HepG2 (cell line): ENCODE results near the gene TDRD10. TPM values are rescaled to one million over a fixed set of nuclear protein-coding genes. Genes with fewer than 3 reads are reported as not detected.
A peak's percentile ranks its signal among the peaks of the same experiment; 100 is the strongest.

Experiments
- CSRNP1 ChIP-seq: sonication (generic); formaldehyde crosslinking; IDR thresholded peaks from 2 replicates; pipeline ENCODE4 v1.8.1; 2023; ENCODE audit warnings: mild to moderate bottlenecking, missing genetic modification reagents
- KAT7 ChIP-seq: IDR thresholded peaks from 2 replicates; pipeline ENCODE4 v1.6.1; 2018; ENCODE audit warnings: borderline replicate concordance, missing compliant biosample characterization
- MED1 ChIP-seq: sonication (generic); formaldehyde crosslinking; IDR thresholded peaks from 2 replicates; pipeline ENCODE4 v1.4.0; 2020; ENCODE audit warnings: missing genetic modification reagents
- MIER2 ChIP-seq: IDR thresholded peaks from 2 replicates; pipeline ENCODE4 v1.6.1; 2016; ENCODE audit warnings: missing biosample characterization, missing genetic modification reagents
- PAWR ChIP-seq: sonication (generic); formaldehyde crosslinking; IDR thresholded peaks from 2 replicates; pipeline ENCODE4 v1.4.0; 2020; ENCODE audit warnings: missing genetic modification reagents, mild to moderate bottlenecking, borderline replicate concordance
- PRMT3 ChIP-seq: sonication (generic); formaldehyde crosslinking; IDR thresholded peaks from 2 replicates; pipeline ENCODE4 v1.8.1; 2022; ENCODE audit warnings: low read depth, mild to moderate bottlenecking, moderate library complexity, missing genetic modification reagents, borderline replicate concordance
- THAP9 ChIP-seq: sonication (generic); formaldehyde crosslinking; IDR thresholded peaks from 2 replicates; pipeline ENCODE4; 2020; ENCODE audit warnings: missing genetic modification reagents, mild to moderate bottlenecking, borderline replicate concordance
- ZNF333 ChIP-seq: sonication (generic); formaldehyde crosslinking; IDR thresholded peaks from 2 replicates; pipeline ENCODE4 v1.4.0; 2020; ENCODE audit warnings: mild to moderate bottlenecking, missing genetic modification reagents, borderline replicate concordance
- polyA plus RNA-seq, 8 experiments: library from polyadenylated mRNA; depleted of rRNA in 3 of 8; stranded (reverse) in 7 of 8; unstranded in 1 of 8; fragments of >200 nt; fragmentation: Illumina TruSeq in 4 of 8; extraction: Trizol in 4 of 8; gene quantifications; 2 replicates each; pipeline versions ENCODE4 v1.2.1 to v1.2.3, GENCODE V29; 2011 to 2016; ENCODE audit warnings: low read depth in 4 of 8, missing spikeins in 1 of 8, mixed read lengths in 1 of 8; ENCODE audit not compliant: insufficient read depth in 1 of 8
- total RNA-seq, 5 experiments: library from RNA; depleted of rRNA; stranded (reverse); fragments of >200 nt; fragmentation: Illumina TruSeq; extraction: Trizol; gene quantifications; 2 replicates each; pipeline ENCODE4 v1.2.3, GENCODE V29; 2016; ENCODE audit warnings: low read depth in 1 of 5
- TF ChIP-seq, protein P1 (sequence below): sonication (generic); formaldehyde crosslinking; IDR thresholded peaks from 2 replicates; pipeline ENCODE4 v1.4.0; 2020; ENCODE audit warnings: mild to moderate bottlenecking, missing genetic modification reagents
- TF ChIP-seq, protein P2 (sequence below): sonication (generic); formaldehyde crosslinking; IDR thresholded peaks from 2 replicates; pipeline ENCODE4 v1.4.0; 2020; ENCODE audit warnings: mild to moderate bottlenecking, missing genetic modification reagents
- TF ChIP-seq, protein P3 (sequence below): sonication (generic); formaldehyde crosslinking; IDR thresholded peaks from 2 replicates; pipeline ENCODE4 v1.4.0; 2020; ENCODE audit warnings: missing genetic modification reagents

TDRD10 gene
- total and polyA plus RNA-seq, 2 of the 13 experiments (the other 11 are each of a cell fraction or from before 2014, with no cell fraction given): not detected

DNA sequence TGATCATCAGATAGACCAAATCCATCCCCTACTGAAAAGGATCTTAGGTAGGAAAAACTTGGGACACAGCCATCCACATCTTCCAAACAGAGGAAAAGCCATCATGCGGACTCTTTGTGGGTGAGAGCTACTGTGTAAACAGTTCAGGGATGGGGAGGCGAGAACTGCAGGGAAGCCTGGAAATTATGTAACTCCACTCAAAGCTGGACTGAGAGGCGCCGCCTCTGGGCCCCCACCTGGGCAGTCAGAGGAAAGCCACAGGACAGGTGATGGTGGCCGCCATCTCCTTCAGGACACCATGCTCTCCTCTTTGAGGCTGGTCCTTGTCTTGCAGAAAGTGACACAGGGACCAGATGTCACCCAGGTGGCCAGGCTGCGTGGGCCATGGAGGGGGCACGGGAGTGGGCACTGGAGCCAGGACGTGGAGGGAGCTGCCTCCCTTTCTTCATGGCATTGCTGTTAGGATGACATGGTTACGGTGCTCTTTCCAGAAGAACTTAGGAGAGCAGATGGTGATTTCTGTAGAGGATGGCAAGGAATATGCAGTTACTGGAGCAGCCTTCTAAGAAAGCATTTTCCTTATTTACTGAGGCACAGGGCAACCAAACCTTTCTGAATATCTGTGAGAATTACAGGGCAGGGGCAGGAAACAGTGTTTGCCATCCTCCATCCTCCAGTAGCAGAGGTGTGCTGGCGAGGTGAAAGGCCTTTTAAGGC is 32.0 kb upstream of the TDRD10 start (continued):
- TF ChIP-seq MED1 (CRISPR knock-in tag) (peak; percentile 31; the same call in 1 of the 2 replicates), ZNF333 (CRISPR knock-in tag) (no peak), MIER2 (CRISPR knock-in tag) (no peak), PRMT3 (CRISPR knock-in tag) (no peak), PAWR (no peak), KAT7 (CRISPR knock-in tag) (no peak), CSRNP1 (CRISPR knock-in tag) (no peak), THAP9 (CRISPR knock-in tag) (0 out of 2 replicates have a peak, but pooled peaks have one; percentile 27)
- TF ChIP-seq, protein P1, sequence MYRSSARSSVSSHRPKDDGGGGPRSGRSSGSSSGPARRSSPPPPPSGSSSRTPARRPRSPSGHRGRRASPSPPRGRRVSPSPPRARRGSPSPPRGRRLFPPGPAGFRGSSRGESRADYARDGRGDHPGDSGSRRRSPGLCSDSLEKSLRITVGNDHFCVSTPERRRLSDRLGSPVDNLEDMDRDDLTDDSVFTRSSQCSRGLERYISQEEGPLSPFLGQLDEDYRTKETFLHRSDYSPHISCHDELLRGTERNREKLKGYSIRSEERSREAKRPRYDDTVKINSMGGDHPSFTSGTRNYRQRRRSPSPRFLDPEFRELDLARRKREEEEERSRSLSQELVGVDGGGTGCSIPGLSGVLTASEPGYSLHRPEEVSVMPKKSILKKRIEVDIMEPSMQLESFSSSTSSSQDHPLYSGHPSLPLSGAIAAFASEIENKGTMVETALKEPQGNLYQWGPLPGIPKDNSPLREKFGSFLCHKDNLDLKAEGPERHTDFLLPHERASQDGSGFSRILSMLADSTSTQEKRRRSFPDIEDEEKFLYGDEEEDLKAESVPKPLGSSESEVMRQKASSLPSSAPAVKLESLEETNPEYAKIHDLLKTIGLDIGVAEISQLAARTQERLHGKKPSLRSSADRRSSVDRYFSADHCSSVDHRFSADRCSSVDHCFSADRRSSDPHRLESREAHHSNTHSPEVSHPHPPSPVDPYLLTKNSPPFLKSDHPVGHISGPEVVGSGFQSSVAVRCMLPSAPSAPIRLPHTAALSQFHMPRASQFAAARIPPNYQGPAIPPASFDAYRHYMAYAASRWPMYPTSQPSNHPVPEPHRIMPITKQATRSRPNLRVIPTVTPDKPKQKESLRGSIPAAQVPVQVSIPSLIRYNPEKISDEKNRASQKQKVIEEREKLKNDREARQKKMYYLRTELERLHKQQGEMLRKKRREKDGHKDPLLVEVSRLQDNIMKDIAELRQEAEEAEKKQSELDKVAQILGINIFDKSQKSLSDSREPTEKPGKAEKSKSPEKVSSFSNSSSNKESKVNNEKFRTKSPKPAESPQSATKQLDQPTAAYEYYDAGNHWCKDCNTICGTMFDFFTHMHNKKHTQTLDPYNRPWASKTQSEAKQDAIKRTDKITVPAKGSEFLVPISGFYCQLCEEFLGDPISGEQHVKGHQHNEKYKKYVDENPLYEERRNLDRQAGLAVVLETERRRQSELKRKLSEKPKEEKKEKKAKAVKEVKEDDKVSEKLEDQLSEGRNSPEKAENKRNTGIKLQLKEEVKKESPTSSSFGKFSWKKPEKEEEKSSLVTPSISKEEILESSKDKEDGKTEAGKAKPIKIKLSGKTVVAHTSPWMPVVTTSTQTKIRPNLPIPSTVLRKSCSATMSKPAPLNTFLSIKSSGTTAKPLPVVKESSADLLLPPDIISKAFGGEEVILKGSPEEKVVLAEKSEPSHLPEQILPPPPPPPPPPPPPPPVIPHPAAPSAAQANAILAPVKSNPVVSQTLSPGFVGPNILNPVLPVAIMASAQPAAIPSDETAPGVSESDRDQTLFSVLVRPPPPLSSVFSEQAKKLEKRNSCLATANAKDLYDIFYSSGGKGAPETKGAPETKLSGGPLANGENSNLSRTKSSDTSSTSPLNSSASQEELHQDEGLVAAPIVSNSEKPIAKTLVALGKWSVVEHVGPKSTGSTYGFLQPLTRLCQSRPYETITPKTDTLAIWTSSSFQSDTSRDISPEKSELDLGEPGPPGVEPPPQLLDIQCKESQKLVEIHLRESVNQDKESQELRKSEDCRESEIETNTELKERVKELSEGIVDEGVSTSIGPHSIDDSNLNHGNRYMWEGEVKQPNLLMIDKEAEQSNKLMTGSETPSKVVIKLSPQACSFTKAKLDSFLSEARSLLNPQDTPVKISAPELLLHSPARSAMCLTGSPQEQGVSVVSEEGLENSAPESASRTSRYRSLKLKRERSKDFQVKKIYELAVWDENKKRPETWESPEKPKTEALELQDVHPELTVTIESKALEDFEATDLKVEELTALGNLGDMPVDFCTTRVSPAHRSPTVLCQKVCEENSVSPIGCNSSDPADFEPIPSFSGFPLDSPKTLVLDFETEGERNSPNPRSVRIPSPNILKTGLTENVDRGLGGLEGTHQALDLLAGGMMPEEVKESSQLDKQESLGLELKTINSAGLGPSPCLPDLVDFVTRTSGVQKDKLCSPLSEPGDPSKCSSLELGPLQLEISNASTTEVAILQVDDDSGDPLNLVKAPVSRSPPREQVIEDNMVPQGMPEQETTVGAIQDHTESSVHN (CRISPR knock-in tag): no peak
- TF ChIP-seq, protein P2, sequence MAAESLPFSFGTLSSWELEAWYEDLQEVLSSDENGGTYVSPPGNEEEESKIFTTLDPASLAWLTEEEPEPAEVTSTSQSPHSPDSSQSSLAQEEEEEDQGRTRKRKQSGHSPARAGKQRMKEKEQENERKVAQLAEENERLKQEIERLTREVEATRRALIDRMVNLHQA (CRISPR knock-in tag): no peak
- TF ChIP-seq, protein P3, sequence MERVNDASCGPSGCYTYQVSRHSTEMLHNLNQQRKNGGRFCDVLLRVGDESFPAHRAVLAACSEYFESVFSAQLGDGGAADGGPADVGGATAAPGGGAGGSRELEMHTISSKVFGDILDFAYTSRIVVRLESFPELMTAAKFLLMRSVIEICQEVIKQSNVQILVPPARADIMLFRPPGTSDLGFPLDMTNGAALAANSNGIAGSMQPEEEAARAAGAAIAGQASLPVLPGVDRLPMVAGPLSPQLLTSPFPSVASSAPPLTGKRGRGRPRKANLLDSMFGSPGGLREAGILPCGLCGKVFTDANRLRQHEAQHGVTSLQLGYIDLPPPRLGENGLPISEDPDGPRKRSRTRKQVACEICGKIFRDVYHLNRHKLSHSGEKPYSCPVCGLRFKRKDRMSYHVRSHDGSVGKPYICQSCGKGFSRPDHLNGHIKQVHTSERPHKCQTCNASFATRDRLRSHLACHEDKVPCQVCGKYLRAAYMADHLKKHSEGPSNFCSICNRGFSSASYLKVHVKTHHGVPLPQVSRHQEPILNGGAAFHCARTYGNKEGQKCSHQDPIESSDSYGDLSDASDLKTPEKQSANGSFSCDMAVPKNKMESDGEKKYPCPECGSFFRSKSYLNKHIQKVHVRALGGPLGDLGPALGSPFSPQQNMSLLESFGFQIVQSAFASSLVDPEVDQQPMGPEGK: peak; percentile 86
